ENCODE results near the gene HUS1.
"Not testable (repeated sequence)": the region's sequence is repeated elsewhere in the genome, so short reads cannot be mapped to it uniquely, and the experiment has no call there.

The HUS1 gene

DNA sequence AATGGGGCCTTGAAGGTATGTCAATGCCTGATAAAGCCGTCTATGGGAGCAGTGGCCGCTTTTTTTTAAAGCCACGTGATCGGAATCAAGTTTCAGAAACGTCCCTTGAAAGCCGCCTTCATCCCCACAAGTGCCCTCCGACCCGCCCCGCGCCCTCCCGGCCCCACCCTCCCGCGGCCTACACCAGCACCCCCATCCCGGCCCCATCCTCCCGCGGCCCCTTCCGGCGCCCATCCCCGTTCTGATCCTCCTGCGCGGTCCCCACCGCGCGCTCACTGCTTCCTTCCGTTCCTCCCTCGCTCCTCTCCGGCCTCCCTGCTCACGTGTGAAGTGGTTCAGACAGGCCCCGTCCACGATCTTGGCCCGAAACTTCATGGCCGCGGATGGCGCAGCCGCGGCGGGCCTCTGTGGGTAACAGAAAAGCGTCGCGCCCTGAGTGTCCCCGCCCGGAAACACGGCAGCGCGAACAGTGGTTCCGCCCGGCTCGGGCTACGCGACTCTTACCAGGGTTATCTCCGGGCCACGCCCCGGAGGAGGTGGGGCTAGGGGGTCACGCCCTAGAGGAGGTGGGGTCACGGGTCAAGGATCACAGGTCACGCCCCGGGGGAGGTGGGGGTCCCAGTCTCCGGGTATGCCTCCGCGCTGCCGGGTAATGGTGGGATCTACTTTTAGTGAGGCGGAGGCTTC is at the start of gene HUS1:
TSS of gene HUS1 (minus strand) at position 471 of the 687 bp plus-strand sequence. CDS start at position 375, 96 bp downstream.
- peak; percentile 95 for DNase-seq (ENCODE audit: low spot score)

DNA sequence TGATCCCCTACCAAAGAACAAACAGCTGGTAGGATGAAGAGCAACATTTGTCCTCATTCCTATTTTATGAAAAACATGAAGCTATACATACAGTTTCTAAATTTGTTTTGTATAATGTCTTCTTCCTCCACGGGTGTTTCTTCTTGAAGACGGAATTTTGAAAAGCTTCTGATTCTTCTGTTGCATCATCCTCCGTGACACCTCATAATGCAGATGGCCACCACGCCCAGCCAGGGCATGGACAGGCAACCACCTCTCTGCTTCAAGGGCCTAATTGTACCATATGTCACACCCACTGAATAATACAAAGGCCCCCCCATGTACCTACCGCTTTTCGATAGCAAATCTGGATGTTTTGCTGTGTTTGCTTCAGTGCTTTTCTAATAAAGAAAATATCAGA is 49.5 kb upstream of the HUS1 start, which contains the start of gene SUN3:
TSS of gene SUN3 (minus strand) at position 170 of the 400 bp plus-strand sequence. CDS start at position 1, 169 bp downstream.
- no peak for DNase-seq (ENCODE audit: low spot score)

DNA sequence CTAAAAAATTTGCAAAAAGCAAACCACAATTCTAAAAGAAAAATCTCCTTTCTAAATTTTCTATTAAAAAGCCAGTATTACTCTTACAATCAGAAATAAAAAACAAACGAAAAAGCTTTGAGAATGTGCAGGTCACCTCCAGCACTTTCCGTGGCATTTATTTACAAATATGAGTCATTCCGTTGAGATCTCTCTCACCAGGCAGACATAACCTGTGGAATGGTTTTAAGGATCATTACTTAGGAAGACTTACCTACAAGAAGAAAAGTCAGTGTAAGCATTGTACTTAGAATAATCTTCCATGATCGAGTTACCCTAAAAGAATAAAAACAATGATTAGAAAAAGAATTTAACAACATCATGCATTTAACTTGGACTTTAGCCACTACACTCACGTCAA is 46.2 kb upstream of the HUS1 start:
- no peak for DNase-seq (ENCODE audit: low spot score)

- no peak for DNase-seq (ENCODE audit: low spot score)
Measured at GRCh38 chr7:48017674-48018073, 38.3 kb upstream of the HUS1 start.

- no peak for DNase-seq (ENCODE audit: low spot score)
Measured at GRCh38 chr7:48016641-48017040, 37.2 kb upstream of the HUS1 start.

- DNase-seq (ENCODE audit: low spot score) = no peak
Measured at GRCh38 chr7:48011951-48012350, 32.5 kb upstream of the HUS1 start.

- no peak for DNase-seq (ENCODE audit: low spot score)
Measured at GRCh38 chr7:48011323-48011722, 31.9 kb upstream of the HUS1 start.

GRCh38 chr7:48009954-48010353 is 30.5 kb upstream of the HUS1 start:
- no peak for DNase-seq (ENCODE audit: low spot score)

GRCh38 chr7:48009257-48009656 is 29.8 kb upstream of the HUS1 start:
- DNase-seq (ENCODE audit: low spot score) = no peak

DNA sequence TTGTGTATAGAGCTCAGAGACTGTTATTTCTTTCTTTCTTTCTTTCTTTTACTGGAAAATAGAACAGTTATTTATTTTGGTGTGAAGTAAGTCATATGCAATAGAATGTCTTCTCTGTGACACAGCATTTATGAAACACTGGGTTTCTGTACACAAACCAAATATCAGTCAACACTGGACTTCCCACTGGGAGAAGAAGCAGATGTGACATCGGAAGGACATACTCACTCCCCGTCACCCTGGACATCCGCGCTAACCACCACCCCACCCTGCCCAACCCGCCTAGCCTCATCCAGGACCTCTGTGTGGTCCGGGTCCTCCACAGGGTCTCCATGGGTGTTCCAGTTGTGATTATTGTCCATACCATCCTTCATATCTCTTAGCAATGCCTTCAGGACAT is 27.5 kb upstream of the HUS1 start:
- DNase-seq (ENCODE audit: low spot score) = no peak

GRCh38 chr7:48004638-48005037 is 25.2 kb upstream of the HUS1 start:
- DNase-seq (ENCODE audit: low spot score) = no peak

- DNase-seq (ENCODE audit: low spot score) = no peak
Measured at GRCh38 chr7:48004032-48004431, 24.6 kb upstream of the HUS1 start.

DNA sequence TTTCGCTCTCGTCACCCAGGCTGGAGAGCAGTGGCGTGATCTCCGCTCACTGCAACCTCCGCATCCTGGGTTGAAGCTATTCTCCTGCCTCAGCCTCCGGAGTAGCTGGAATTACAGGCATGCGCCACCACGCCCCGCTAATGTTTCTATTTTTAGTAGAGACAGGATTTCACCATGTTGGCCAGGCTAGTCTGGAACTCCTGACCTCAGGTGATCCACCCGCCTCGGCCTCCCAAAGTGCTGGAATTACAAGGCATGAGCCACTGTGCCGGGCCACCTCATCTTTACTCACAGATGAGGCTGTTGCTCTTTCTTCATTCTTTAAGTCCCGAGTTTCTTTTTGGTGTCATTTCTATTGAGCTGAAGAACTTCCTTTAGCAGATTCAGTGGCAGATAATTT is 20.7 kb upstream of the HUS1 start:
- DNase-seq (ENCODE audit: low spot score) = not testable (repeated sequence)

DNA sequence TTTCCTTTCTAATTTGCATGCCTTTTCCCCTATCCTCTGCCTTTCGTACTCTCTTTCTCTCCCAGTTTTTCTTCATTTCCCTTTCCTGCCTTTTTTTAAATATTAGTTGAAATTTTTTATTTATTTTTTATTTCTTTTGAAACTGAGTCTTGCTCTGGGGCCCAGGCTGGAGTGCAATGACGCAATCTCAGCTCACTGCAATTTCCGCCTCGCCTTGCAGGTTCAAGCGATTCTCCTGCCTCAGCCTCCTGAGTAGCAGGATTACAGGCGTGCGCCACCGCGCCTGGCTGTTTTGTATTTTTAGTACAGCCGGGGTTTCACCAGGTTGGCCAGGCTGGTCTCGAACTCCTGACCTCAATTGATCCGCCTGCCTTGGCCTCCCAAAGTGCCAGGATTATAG is 20.0 kb upstream of the HUS1 start:
- no peak for DNase-seq (ENCODE audit: low spot score)

DNA sequence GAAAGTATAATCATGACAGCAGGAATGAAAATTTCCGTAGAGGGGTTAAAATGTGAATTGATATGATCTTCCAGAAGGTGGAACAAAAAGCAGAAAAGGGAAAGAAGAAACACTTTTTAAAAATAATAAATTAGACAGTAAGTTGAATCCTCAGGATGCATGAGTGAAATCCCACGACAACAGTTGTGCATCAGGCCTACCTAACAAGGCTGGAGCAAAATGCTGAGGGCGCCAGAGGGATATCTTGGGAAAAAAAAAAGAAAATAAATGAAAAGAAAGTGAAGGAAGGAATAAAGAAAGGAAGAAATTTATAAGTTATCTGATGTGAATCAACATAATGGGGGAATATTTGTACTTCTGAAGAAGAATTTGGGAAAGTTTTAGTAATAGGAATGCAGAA is 13.0 kb upstream of the HUS1 start:
- DNase-seq (ENCODE audit: low spot score) = no peak

DNA sequence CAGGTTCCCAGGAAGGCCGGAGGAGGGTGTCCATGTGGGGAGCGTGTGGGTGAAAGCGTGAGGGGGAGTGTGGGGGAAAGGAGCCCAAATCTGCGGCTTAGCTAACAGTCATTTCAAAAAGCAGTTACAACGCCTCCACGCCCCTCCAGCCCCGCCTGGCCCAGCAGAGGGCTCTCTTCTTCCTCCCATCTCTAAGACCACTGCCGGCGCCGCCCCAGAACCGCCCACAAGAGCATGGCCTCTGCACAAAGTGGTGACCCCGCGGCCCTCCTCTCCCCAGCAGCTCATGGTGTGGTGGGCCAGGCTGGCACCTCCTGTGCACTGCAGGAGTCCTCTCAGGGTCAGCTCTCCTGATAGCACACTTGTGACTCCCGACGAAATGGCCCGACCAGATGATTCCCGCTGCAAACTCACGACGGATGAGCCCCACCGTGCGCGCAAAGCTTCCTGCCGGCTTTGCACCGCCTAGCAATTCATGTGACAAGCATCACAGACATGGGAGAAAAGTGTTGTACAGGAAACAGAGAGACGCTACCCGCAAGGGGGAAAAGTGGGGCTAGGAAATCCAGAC is 12.4 kb upstream of the HUS1 start:
- DNase-seq (ENCODE audit: low spot score) = peak; percentile 79

DNA sequence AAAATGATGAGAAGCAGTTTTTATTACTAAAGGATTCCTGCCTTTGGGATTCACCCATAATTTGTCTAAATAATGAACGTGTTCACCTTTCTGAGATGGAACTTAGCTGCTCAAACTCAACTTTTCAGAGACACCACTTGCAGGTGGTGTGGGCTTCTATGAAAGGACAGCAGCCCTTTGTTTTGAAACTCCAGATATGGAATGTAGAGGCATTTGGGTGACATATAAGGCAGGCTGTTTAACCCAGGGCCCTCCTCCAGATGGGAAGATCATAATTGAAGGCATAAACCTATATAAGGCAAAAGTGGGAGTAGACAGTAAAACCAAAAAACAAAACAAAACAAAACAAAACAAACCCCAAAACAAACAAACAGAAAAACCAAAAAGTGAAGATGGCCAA is 11.9 kb upstream of the HUS1 start:
- DNase-seq (ENCODE audit: low spot score) = no peak

GRCh38 chr7:47990592-47990991 is 11.2 kb upstream of the HUS1 start:
- no peak for DNase-seq (ENCODE audit: low spot score)

DNA sequence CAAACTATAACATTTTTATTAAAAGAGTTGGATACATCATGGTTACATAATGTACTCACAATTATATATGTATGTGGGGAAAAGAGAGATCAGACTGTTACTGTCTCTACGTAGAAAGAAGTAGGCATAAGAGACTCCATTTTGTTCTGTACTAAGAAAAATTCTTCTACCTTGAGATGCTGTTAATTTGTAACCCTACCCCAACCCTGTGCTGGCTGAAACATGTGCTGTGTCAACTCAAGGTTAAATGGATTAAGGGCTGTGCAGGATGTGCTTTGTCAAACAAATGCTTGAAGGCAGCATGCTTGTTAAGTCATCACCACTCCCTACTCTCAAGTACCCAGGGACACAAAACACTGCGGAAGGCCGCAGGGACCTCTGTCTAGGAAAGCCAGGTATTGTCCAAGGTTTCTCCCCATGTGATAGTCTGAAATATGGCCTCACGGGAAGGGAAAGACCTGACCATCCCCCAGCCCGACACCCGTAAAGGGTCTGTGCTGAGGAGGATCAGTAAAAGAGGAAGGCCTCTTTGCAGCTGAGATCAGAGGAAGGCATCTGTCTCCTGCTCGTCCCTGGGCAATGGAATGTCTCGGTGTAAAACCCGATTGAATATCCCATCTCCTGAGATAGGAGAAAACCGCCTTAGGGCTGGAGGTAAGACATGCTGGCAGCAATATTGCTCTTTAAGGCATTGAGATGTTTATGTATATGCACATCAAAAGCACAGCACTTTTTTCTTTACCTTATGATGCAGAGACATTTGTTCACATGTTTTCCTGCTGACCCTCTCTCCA is 10.4 kb upstream of the HUS1 start:
- not testable (repeated sequence) for DNase-seq (ENCODE audit: low spot score)

DNA sequence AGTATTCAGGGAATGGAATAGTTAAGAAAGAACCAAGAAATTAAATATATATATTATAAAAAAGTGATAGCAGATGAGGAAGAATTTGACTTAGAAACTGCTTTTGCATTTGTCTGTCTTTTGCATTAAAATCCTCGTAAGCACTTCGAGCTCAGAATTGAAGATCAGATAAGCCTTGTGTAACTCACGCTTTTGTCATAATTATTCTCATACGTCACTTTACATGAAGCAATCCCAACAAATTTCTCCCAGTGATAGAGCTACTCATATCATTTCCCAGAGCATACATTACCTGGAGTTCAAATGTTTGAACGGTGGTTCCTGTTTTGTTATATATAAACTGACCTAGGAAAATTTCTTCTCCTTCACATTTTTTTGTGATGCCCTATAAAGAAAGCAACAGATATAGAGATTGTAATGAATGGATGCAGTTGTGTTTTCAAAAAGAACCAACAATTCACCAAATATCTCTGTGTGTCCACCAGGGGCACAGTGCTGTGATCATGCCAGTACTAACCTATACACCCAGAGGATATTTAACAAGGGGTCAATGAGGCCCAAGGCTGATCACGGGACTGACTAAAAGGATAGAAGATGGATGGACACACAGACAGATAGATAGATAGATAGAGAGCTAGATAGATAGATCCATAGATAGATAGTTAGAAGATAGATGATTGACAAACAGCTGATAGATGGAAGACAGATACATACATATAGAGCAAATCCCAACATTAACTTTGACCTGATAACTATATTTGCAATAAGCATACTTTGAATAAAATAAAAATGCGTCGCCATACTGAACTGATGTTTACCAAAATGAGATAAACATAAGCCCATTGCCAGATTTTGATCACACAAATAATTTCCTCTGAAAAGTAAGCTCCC is 9.3 kb upstream of the HUS1 start:
- peak; percentile 23 for DNase-seq (ENCODE audit: low spot score)

DNA sequence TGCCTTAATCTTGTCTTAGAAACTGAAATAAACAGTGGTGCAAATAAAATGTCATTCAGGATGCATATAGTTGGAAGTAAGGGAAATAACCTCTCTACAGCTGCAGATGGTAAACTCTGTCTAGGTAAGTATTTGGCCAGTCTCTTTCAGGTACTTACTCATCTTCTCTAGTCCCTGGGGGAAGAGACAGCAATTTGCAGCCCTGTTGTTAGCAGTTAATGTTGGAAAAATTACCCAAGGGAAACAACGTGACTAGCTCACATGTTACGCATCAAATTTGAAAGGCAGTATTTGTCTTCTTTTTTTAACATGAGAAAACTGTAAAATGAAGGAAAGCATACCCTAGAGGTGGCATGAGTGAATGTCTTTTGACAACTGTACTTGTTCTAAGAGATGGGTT is 3.2 kb upstream of the HUS1 start:
- no peak for DNase-seq (ENCODE audit: low spot score)

DNA sequence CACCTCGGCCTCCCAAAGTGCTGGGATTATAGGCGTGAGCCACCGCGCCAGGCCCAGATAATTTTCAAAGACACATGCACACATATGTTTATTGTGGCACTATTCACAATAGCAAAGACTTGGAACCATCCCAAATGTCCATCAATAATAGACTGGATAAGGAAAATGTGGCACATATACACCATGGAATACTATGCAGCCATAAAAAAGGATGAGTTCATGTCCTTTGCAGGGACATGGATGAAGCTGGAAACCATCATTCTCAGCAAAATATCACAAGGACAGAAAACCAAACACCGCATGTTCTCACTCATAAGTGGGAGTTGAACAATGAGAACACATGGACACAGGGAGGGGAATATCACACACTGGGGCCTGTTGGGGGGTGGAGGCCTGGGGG is 1.2 kb upstream of the HUS1 start:
- DNase-seq (ENCODE audit: low spot score) = not testable (repeated sequence)

All from iPS-NIHi11 (cell line).